NCI-H446 treated with DMSO at 0.1 percent for 48 hours (cell line): Measurements from ENCODE around the gene NUDT14.

ENCODE experiments used
- DNase-seq: peaks from one replicate; lab custom pipeline; 2025; lab: John Stamatoyannopoulos, UW

Gene NUDT14

GRCh38 chr14:105198588-105198987, 17.5 kb upstream of the NUDT14 start:
- no peak for DNase-seq

GRCh38 chr14:105197211-105197641, 16.1 kb upstream of the NUDT14 start:
- no peak for DNase-seq

- DNase-seq = no peak
These were observed 15.3 kb upstream of the NUDT14 start for GRCh38 chr14:105196265-105196960.

GRCh38 chr14:105195522-105196264, 14.6 kb upstream of the NUDT14 start:
- no peak for DNase-seq

GRCh38 chr14:105195051-105195450, 13.9 kb upstream of the NUDT14 start:
- DNase-seq = no peak

GRCh38 chr14:105193916-105194782, 13.0 kb upstream of the NUDT14 start:
- DNase-seq = no peak

- no peak for DNase-seq
These were observed 12.0 kb upstream of the NUDT14 start for GRCh38 chr14:105192866-105193731.

- DNase-seq = no peak
These were observed 6.9 kb upstream of the NUDT14 start for GRCh38 chr14:105187935-105188524.

GRCh38 chr14:105187116-105187515, 6.0 kb upstream of the NUDT14 start:
- DNase-seq = no peak

GRCh38 chr14:105185973-105186372, 4.9 kb upstream of the NUDT14 start:
- no peak for DNase-seq

- no peak for DNase-seq
These were observed 3.9 kb upstream of the NUDT14 start for GRCh38 chr14:105185001-105185400.

GRCh38 chr14:105184461-105184860, 3.3 kb upstream of the NUDT14 start:
- no peak for DNase-seq

GRCh38 chr14:105182296-105183020, 1.3 kb upstream of the NUDT14 start:
- no peak for DNase-seq

GRCh38 chr14:105181549-105182295, 610 bp upstream of the NUDT14 start:
- DNase-seq = no peak

- DNase-seq = no peak
These were observed 1.9 kb downstream of the NUDT14 start for GRCh38 chr14:105179191-105179590.

GRCh38 chr14:105178868-105179140, 2.3 kb downstream of the NUDT14 start:
- no peak for DNase-seq

- DNase-seq = no peak
These were observed 2.8 kb downstream of the NUDT14 start for GRCh38 chr14:105178069-105178867.

GRCh38 chr14:105177082-105177481, 4.0 kb downstream of the NUDT14 start:
- DNase-seq = no peak

GRCh38 chr14:105176513-105176912, 4.6 kb downstream of the NUDT14 start:
- DNase-seq = no peak
